Smooth muscle cell (in vitro differentiated cells): ENCODE data around the gene RS1. TPM values are rescaled to one million over a fixed set of nuclear protein-coding genes. Genes with fewer than 3 reads are reported as not detected.

Experiments
- DNase-seq: peaks from one replicate; lab custom pipeline; 2025; ENCODE audit not compliant: unreplicated experiment; lab: John Stamatoyannopoulos, UW
- H2AFZ ChIP-seq: fragments of 200-600 bp; sonication (generic); 2 replicates; pipeline ENCODE4 v1.6.0; 2016; ENCODE audit warnings: antibody characterized with exemption, low read depth, mild to moderate bottlenecking
- H3F3A ChIP-seq: fragments of 200-600 bp; sonication (generic); 2 replicates; pipeline ENCODE4 v1.6.0; 2017; ENCODE audit warnings: antibody characterized with exemption, low read depth
- H3K27ac ChIP-seq: fragments of 200-600 bp; sonication (generic); 2 replicates; pipeline ENCODE4 v1.5.1; 2016; ENCODE audit warnings: low read depth, mild to moderate bottlenecking
- H3K27me3 ChIP-seq: fragments of 200-600 bp; sonication (generic); 2 replicates; pipeline ENCODE4 v1.6.1; 2016; ENCODE audit warnings: low read depth, mild to moderate bottlenecking
- H3K36me3 ChIP-seq: fragments of 200-600 bp; sonication (generic); 2 replicates; pipeline ENCODE4 v1.5.1; 2016; ENCODE audit warnings: low read depth
- H3K4me1 ChIP-seq: fragments of 200-600 bp; sonication (generic); 2 replicates; pipeline ENCODE4 v1.5.1; 2016; ENCODE audit warnings: low read depth
- H3K4me2 ChIP-seq: fragments of 200-600 bp; sonication (generic); 2 replicates; pipeline ENCODE4 v1.6.0; 2016; ENCODE audit warnings: mild to moderate bottlenecking
- H3K4me3 ChIP-seq: fragments of 200-600 bp; sonication (generic); 2 replicates; pipeline ENCODE4 v1.5.1; 2016; ENCODE audit warnings: mild to moderate bottlenecking
- H3K79me2 ChIP-seq: fragments of 200-600 bp; sonication (generic); 2 replicates; pipeline ENCODE4 v1.6.0; 2016; ENCODE audit warnings: low read depth, mild to moderate bottlenecking
- H3K9ac ChIP-seq: fragments of 200-600 bp; sonication (generic); 2 replicates; pipeline ENCODE4 v1.6.0; 2016; ENCODE audit warnings: low read depth
- H3K9me3 ChIP-seq: fragments of 200-600 bp; sonication (generic); replicated peaks from 2 replicates; pipeline ENCODE4 v1.5.1; 2016; ENCODE audit warnings: low read depth
- H4K20me1 ChIP-seq: fragments of 200-600 bp; sonication (generic); 2 replicates; pipeline ENCODE4 v1.6.0; 2016; ENCODE audit warnings: low read depth
- CTCF ChIP-seq: fragments of 200-600 bp; sonication (generic); IDR thresholded peaks from 2 replicates; pipeline ENCODE4 v1.5.1; 2017; ENCODE audit warnings: borderline replicate concordance, mild to moderate bottlenecking, antibody characterized with exemption; ENCODE audit not compliant: insufficient read depth, poor library complexity, severe bottlenecking
- WGBS: methylation state at CpG from one replicate; pipeline ENCODE4 v1.1.7; 2016; ENCODE audit warnings: low lambda C conversion rate; 5-methylcytosine and 5-hydroxymethylcytosine counted together
- polyA plus RNA-seq: library from polyadenylated mRNA; unstranded; fragments of >200 nt; fragmentation: Nextera tagmentation; extraction: Ambion mirVana; gene quantifications from 2 replicates; pipeline ENCODE4 v1.2.1, GENCODE V29; 2016
- total RNA-seq: library from RNA; depleted of rRNA; stranded (reverse); fragments of >200 nt; gene quantifications from 2 replicates; pipeline ENCODE4 v1.2.3, GENCODE V29; 2014

Gene RS1
- total and polyA plus RNA-seq, 2 experiments from 2014 or later: not detected

- H3K79me2 ChIP-seq: no peaks in the 10 kb centered on the region
- TF ChIP-seq CTCF: no peak
- H3K4me3 ChIP-seq: no peak overlapping the region
- H3K9ac ChIP-seq: no peak overlapping the region
- no peak overlapping the region for H3K27ac ChIP-seq
- no peaks in the 10 kb centered on the region for H3F3A ChIP-seq
- 48% methylated on average over 5 of the region's 5 CpGs for WGBS
- H3K36me3 ChIP-seq: no peaks in the 10 kb centered on the region
- no peak overlapping the region for H3K4me2 ChIP-seq
- no peak for DNase-seq
- H3K9me3 ChIP-seq: no peaks in the 10 kb centered on the region
- H3K4me1 ChIP-seq: no peaks in the 10 kb centered on the region
- H2AFZ ChIP-seq: no peak overlapping the region
- H4K20me1 ChIP-seq: no peaks in the 10 kb centered on the region
- H3K27me3 ChIP-seq: no peaks in the 10 kb centered on the region
Measured at GRCh38 chrX:18654875-18655836, 16.8 kb downstream of the RS1 start.

GRCh38 chrX:18652636-18653035, 19.3 kb downstream of the RS1 start:
- no peaks in the 10 kb centered on the region for H3K79me2 ChIP-seq
- H3K4me3 ChIP-seq: no peak overlapping the region
- no peaks in the 10 kb centered on the region for H4K20me1 ChIP-seq
- no peaks in the 10 kb centered on the region for H3K36me3 ChIP-seq
- no peak overlapping the region for H2AFZ ChIP-seq
- DNase-seq: no peak
- H3K9ac ChIP-seq: no peak overlapping the region
- H3K9me3 ChIP-seq: no peaks in the 10 kb centered on the region
- no peaks in the 10 kb centered on the region for H3F3A ChIP-seq
- no peaks in the 10 kb centered on the region for H3K27me3 ChIP-seq
- H3K4me2 ChIP-seq: no peak overlapping the region
- TF ChIP-seq CTCF: no peak
- no peaks in the 10 kb centered on the region for H3K4me1 ChIP-seq
- H3K27ac ChIP-seq: no peak overlapping the region

- 89% methylated on average over 6 of the region's 6 CpGs for WGBS
- Histone ChIP-seq H3K27me3 (no peaks in the 10 kb centered on the region), H3K9me3 (no peaks in the 10 kb centered on the region), H4K20me1 (no peaks in the 10 kb centered on the region), H3K4me3 (no peak overlapping the region), H2AFZ (no peak overlapping the region), H3K4me1 (no peaks in the 10 kb centered on the region), H3K9ac (no peak overlapping the region), H3K4me2 (no peak overlapping the region), H3K79me2 (no peaks in the 10 kb centered on the region), H3K27ac (no peak overlapping the region), H3F3A (no peaks in the 10 kb centered on the region), H3K36me3 (no peaks in the 10 kb centered on the region)
- no peak for TF ChIP-seq CTCF
- no peak for DNase-seq
Measured at GRCh38 chrX:18650662-18651061, 21.2 kb downstream of the RS1 start.
